Neural progenitor cell (in vitro differentiated cells): ENCODE results near the gene DHRS4. TPM values are rescaled to one million over a fixed set of nuclear protein-coding genes. Genes with fewer than 3 reads are reported as not detected.
"Not testable (repeated sequence)": the region's sequence is repeated elsewhere in the genome, so short reads cannot be mapped to it uniquely, and the experiment has no call there.

Experiments used
- DNase-seq: peaks from one replicate; pipeline ENCODE4 v3.0.0-alpha.2; 2016; ENCODE audit warnings: low spot score
- H2AFZ ChIP-seq: fragments of 200-600 bp; sonication (generic); replicated peaks from 2 replicates; pipeline ENCODE4 v1.6.1; 2016; ENCODE audit warnings: antibody characterized with exemption
- H3F3A ChIP-seq: fragments of 200-600 bp; sonication (generic); 2 replicates; pipeline ENCODE4 v1.6.1; 2016; ENCODE audit warnings: antibody characterized with exemption, low read depth
- H3K27ac ChIP-seq: fragments of 200-600 bp; sonication (generic); 2 replicates; pipeline ENCODE4 v1.5.1; 2016; ENCODE audit warnings: mild to moderate bottlenecking
- H3K27me3 ChIP-seq: fragments of 200-600 bp; sonication (generic); 2 replicates; pipeline ENCODE4 v1.6.1; 2016; ENCODE audit warnings: mild to moderate bottlenecking, moderate library complexity
- H3K36me3 ChIP-seq: fragments of 200-600 bp; sonication (generic); 2 replicates; pipeline ENCODE4 v1.5.1; 2016
- H3K4me1 ChIP-seq: fragments of 200-600 bp; sonication (generic); 2 replicates; pipeline ENCODE4 v1.6.1; 2016; ENCODE audit warnings: mixed run types
- H3K4me2 ChIP-seq: fragments of 200-600 bp; sonication (generic); 2 replicates; pipeline ENCODE4 v1.6.1; 2016
- H3K4me3 ChIP-seq: fragments of 200-600 bp; sonication (generic); 2 replicates; pipeline ENCODE4 v1.5.1; 2016
- H3K79me2 ChIP-seq: fragments of 200-600 bp; sonication (generic); 2 replicates; pipeline ENCODE4 v1.6.1; 2016; ENCODE audit warnings: low read depth
- H3K9ac ChIP-seq: fragments of 200-600 bp; sonication (generic); 2 replicates; pipeline ENCODE4 v1.6.1; 2016
- H3K9me3 ChIP-seq: fragments of 200-600 bp; sonication (generic); 2 replicates; pipeline ENCODE4 v1.5.1; 2016; ENCODE audit warnings: low read depth
- H4K20me1 ChIP-seq: fragments of 200-600 bp; sonication (generic); 2 replicates; pipeline ENCODE4 v1.6.1; 2016; ENCODE audit warnings: low read depth
- H3K27ac Mint-ChIP-seq: 3 replicates; pipeline ENCODE4 v1.8.0; 2021; ENCODE audit warnings: mixed read lengths
- H3K27me3 Mint-ChIP-seq: 2 replicates; pipeline ENCODE4 v1.8.0; 2022; ENCODE audit warnings: low read depth, mild to moderate bottlenecking, inconsistent platforms, moderate library complexity, mixed read lengths; ENCODE audit not compliant: insufficient read depth
- H3K36me3 Mint-ChIP-seq: 3 replicates; pipeline ENCODE4 v1.8.0; 2021; ENCODE audit warnings: mixed read lengths
- H3K4me1 Mint-ChIP-seq: 3 replicates; pipeline ENCODE4 v1.8.0; 2021; ENCODE audit warnings: mixed read lengths
- H3K4me3 Mint-ChIP-seq: 3 replicates; pipeline ENCODE4 v1.8.0; 2021; ENCODE audit warnings: mild to moderate bottlenecking, moderate library complexity, mixed read lengths
- H3K9me3 Mint-ChIP-seq: 3 replicates; pipeline ENCODE4 v1.8.0; 2020; ENCODE audit warnings: mixed read lengths
- total RNA-seq: library from RNA; depleted of rRNA; stranded (reverse); fragments of >200 nt; gene quantifications from 2 replicates; pipeline ENCODE4 v1.2.3, GENCODE V29; 2015; ENCODE audit warnings: low replicate concordance

DHRS4 gene
- total RNA-seq, 1 donor from 2014 or later: 18.6 TPM

DNA sequence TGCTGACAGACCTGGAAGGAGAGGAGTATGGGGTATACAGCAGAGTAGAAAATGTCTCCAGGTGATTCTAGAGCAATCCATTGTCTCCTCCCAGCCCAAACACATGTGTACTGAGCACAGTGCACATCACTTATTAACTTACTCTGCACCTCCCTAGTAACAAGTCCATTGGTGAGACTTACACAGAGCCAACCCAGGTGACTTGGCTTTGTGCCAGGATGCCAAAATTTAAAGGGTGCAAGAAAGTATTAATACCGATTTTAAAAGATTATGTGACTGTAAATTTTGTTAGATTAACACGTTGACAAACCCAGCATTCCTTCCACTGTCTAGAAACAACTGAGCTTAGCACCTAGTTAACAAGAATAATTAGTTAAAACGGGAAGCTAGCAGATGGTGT is 39.5 kb downstream of the DHRS4 start:
- H3F3A ChIP-seq, H3K36me3 ChIP-seq, H3K27ac Mint-ChIP-seq, H3K4me3 Mint-ChIP-seq, H3K9ac ChIP-seq, H3K4me2 ChIP-seq, DNase-seq, H3K27me3 Mint-ChIP-seq, H3K4me3 ChIP-seq, H3K9me3 ChIP-seq, H3K27ac ChIP-seq, H3K27me3 ChIP-seq, H3K9me3 Mint-ChIP-seq, H2AFZ ChIP-seq, H3K4me1 ChIP-seq, H4K20me1 ChIP-seq, H3K79me2 ChIP-seq, H3K36me3 Mint-ChIP-seq: not testable (repeated sequence)
- peaks cover 11% of the 10 kb centered on the region for H3K4me1 Mint-ChIP-seq

DNA sequence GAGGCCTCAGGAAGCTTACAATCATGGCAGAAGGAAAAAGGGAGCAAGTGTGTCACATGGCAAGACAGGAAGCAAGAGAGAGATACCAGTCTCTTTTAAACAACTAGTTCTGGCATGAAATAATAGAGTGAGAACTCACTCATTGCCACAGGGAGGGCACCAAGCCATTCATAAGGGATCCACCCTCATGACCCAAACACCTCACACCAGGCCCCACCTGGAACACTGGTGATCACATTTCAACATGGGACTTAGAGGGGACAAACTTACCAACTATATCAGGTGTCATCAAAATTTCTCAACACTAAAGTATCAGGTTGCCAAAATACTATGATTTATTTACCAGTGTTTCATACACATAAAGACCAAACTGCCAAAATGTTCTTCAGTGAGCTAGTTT is 42.4 kb downstream of the DHRS4 start:
- H3K36me3 Mint-ChIP-seq, H3K9me3 Mint-ChIP-seq, H3K79me2 ChIP-seq, H3K4me3 Mint-ChIP-seq, H4K20me1 ChIP-seq, H3F3A ChIP-seq, DNase-seq, H3K4me3 ChIP-seq, H3K4me1 Mint-ChIP-seq, H3K27ac Mint-ChIP-seq, H3K27me3 ChIP-seq, H3K9me3 ChIP-seq, H3K27ac ChIP-seq, H2AFZ ChIP-seq, H3K4me2 ChIP-seq, H3K9ac ChIP-seq, H3K36me3 ChIP-seq, H3K4me1 ChIP-seq, H3K27me3 Mint-ChIP-seq: not testable (repeated sequence)

DNA sequence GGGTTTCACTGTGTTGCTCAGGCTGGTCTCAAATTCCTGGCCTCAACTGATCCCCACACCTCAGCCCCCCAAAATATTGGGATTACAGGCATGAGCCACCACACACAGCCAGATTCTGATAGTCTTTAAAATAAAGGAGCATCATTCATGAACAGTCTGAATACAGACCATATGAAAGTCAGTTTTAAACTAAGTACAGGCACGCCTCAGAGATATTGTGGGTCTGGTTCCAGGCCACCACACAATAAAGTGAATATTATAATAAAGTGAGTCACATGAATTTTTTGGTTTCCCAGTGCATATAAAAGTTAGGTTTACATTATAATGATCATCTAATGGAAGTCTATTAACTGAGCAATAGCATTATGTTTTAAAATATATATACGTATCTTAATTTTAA is 43.3 kb downstream of the DHRS4 start:
- H4K20me1 ChIP-seq, H3K9me3 ChIP-seq, H3K4me3 Mint-ChIP-seq: not testable (repeated sequence)

DNA sequence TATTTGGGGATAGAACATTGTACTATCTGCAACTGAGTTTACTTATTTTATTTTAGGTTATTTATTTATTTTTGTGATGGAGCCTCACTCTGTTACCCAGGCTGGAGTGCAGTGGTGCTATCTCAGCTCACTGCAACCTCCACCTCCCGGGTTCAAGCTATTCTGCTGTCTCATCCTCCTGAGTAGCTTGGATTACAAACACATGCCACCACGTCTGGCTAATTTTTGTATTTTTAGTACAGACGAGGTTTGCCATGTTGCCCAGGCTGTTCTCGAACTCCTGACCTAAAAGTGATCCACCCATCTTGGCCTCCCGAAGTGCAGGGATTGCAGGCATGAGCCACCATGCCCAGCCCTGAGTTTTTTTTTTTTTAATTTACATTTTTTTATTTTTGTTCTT is 46.1 kb downstream of the DHRS4 start:
- not testable (repeated sequence) for H3K27ac Mint-ChIP-seq, H3K4me1 Mint-ChIP-seq, H3K27me3 Mint-ChIP-seq, H3K36me3 ChIP-seq, H3K9me3 ChIP-seq, H3F3A ChIP-seq, H3K4me2 ChIP-seq, DNase-seq, H3K27me3 ChIP-seq, H3K27ac ChIP-seq, H2AFZ ChIP-seq, H3K9me3 Mint-ChIP-seq, H3K36me3 Mint-ChIP-seq, H4K20me1 ChIP-seq, H3K9ac ChIP-seq, H3K4me3 Mint-ChIP-seq, H3K4me3 ChIP-seq, H3K4me1 ChIP-seq, H3K79me2 ChIP-seq

More for the DNA sequence above, 43.3 kb downstream of the DHRS4 start:
- H3K36me3 ChIP-seq, H3K9me3 Mint-ChIP-seq, H3K27ac ChIP-seq, DNase-seq, H3K36me3 Mint-ChIP-seq, H3K4me3 ChIP-seq, H3K4me2 ChIP-seq, H3K4me1 Mint-ChIP-seq, H3K9ac ChIP-seq, H2AFZ ChIP-seq, H3K27me3 ChIP-seq, H3K4me1 ChIP-seq, H3K79me2 ChIP-seq, H3K27ac Mint-ChIP-seq, H3F3A ChIP-seq, H3K27me3 Mint-ChIP-seq: not testable (repeated sequence)

DNA sequence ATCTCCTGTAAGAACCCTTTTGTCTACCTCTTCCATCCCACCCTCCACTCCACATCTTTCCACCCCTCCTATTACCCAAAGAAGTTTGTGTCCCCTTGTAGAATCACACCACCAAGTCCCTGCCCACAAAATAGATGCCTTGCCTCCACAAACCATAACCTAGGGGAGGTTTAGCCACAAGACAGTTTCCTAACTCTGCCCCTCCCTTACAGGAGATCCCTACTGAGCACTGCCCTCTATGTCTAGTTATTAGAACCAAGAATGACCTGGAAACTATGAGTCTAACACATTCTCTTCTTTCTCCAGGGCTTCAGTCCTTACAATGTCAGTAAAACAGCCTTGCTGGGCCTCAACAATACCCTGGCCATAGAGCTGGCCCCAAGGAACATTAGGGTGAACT is 47.5 kb downstream of the DHRS4 start:
- not testable (repeated sequence) for H3K4me2 ChIP-seq, H3K27me3 Mint-ChIP-seq, H3K27me3 ChIP-seq, H3K36me3 ChIP-seq, H3K9me3 ChIP-seq, H3K27ac ChIP-seq, DNase-seq, H3K4me3 ChIP-seq, H3K9me3 Mint-ChIP-seq, H2AFZ ChIP-seq, H3K36me3 Mint-ChIP-seq, H3K4me3 Mint-ChIP-seq, H3K9ac ChIP-seq, H3K4me1 ChIP-seq, H3K27ac Mint-ChIP-seq, H3K4me1 Mint-ChIP-seq, H4K20me1 ChIP-seq, H3F3A ChIP-seq, H3K79me2 ChIP-seq

DNA sequence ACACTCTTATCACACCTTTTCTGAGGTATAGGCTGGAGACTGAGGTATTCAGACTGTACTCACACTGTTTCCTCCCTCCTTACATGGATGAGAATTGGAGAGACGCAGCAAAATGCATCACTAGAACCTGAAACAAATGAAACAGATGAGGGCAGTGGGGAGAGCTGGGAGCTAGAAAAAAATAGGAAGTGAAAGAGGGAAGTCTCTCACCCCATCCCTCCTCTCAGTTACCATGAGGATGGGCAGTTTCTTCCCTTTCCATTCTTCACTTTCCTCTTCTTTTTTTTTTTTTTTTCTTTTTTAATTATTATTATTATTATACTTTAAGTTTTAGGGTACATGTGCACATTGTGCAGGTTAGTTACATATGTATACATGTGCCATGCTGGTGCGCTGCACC is 48.1 kb downstream of the DHRS4 start:
- H3K4me3 Mint-ChIP-seq, H3K27me3 ChIP-seq, H4K20me1 ChIP-seq, H3K79me2 ChIP-seq, H3K9me3 ChIP-seq, H3K36me3 ChIP-seq, H3K4me3 ChIP-seq, H3K4me2 ChIP-seq, H3K4me1 Mint-ChIP-seq, H3K9me3 Mint-ChIP-seq, H3F3A ChIP-seq, H3K27me3 Mint-ChIP-seq, H3K4me1 ChIP-seq, H3K27ac Mint-ChIP-seq, DNase-seq, H3K27ac ChIP-seq, H3K9ac ChIP-seq, H3K36me3 Mint-ChIP-seq, H2AFZ ChIP-seq: not testable (repeated sequence)

DNA sequence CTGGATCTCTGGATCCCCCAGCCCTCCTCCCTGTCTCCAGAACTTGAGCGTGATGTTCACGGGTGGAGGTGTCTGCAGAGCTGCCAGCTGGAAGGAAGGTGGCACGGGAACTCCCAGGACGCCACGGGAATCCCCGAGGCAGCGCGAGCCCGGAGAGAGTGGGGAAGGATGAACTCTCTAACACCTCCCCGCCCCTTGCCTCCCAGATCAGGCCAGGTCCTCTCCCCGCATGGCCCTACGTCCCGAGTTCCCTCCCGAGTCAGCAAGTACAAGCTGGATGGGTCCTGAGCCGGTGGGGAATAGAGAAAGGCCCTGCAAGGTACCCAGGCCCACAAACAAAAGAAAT is 52.9 kb downstream of the DHRS4 start:
- H3K4me3 ChIP-seq: peak overlapping the region; percentile 33
- peak overlapping the region; percentile 60 for H3K4me2 ChIP-seq
- peak overlapping the region; percentile 63 for H2AFZ ChIP-seq

DNA sequence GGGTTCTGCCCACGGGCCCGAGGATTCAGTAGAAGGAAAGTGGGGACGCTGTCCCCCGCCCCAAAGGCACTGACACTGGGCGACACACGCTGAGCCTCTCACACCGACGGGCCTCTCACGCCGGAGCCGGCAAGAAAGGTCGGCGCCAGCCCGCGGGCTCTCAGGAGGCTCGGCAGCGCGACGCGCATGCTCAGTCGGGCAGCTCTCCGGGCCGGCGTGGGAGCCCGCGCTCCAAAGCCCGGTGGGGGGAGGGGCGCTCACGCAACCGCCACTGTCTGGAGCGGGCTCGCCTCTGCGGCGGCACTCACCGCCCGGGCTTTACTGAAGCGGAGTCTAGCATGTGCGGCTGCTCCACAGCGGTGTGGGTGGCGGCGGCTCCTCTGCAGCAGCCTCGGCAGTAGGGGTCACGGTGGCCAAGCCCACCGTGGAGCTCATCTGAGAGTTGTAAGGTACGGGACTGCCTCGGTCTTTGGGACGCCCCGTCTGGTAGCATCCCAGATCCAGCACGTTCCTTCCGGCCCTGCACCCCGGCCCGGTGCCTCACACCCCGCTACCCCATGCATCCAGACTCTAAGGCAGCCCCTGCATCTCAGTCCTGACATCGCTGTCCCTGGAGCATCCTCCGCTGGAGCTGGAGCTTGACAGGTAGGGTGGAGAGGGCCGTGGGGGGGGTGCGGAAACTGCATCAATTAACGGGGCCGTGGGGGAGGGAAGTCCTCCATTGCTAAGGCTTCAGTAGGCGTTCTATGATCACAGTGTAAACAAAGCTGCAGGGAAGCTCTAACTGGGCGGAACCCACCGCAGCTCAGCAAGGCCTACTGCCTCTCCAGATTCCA is 53.5 kb downstream of the DHRS4 start:
- H3K27me3 Mint-ChIP-seq, H3K4me1 Mint-ChIP-seq, H3K9me3 Mint-ChIP-seq, H3K27ac ChIP-seq, H3K9ac ChIP-seq, H3K4me3 Mint-ChIP-seq, H3K9me3 ChIP-seq, H3K27ac Mint-ChIP-seq, H3K27me3 ChIP-seq, H4K20me1 ChIP-seq, H3K36me3 Mint-ChIP-seq, H3K36me3 ChIP-seq, H3K79me2 ChIP-seq, H3F3A ChIP-seq: not testable (repeated sequence)
- Histone ChIP-seq H3K4me2 (peak overlapping the region; percentile 60), H3K4me1 (peaks cover 15% of the 10 kb centered on the region), H3K4me3 (peak overlapping the region; percentile 33), H2AFZ (peak overlapping the region; percentile 63)
- DNase-seq: peak; percentile 66

More for the DNA sequence above, 52.9 kb downstream of the DHRS4 start:
- H3K9me3 Mint-ChIP-seq, H3K9me3 ChIP-seq, H3K79me2 ChIP-seq, H3K4me3 Mint-ChIP-seq, H3K27me3 Mint-ChIP-seq, H3K36me3 Mint-ChIP-seq, DNase-seq, H4K20me1 ChIP-seq, H3K4me1 Mint-ChIP-seq, H3K9ac ChIP-seq, H3F3A ChIP-seq, H3K27me3 ChIP-seq, H3K27ac ChIP-seq, H3K36me3 ChIP-seq, H3K4me1 ChIP-seq, H3K27ac Mint-ChIP-seq: not testable (repeated sequence)
